Natural killer cell (primary cell): ENCODE data around the gene CRX. TPM values are rescaled to one million over a fixed set of nuclear protein-coding genes. Genes with fewer than 3 reads are reported as not detected.

Source experiments
- ATAC-seq, 3 donors: fragments of 150-1000 bp in 2 of 3; fragments of 200-7000 bp in 1 of 3; cut with Tn5 transposase; 1 replicate in 1 of 3; 2 replicates in 2 of 3; pipeline ENCODE4 v1.10.0; 2021; ENCODE audit warnings: mild to moderate bottlenecking in 2 of 3, moderate library complexity in 2 of 3
- DNase-seq, 2 donors: peaks; one replicate each; pipeline versions ENCODE4 v3.0.0 to v3.0.0-alpha.2; 2013 to 2021; ENCODE audit warnings: mixed read lengths in 1 of 2
- H3K27ac ChIP-seq: one replicate; pipeline ENCODE4 v1.5.1; 2013; ENCODE audit warnings: mild to moderate bottlenecking, low read length
- H3K27me3 ChIP-seq: one replicate; pipeline ENCODE4 v1.6.1; 2013; ENCODE audit warnings: low read length; ENCODE audit not compliant: control insufficient read depth, insufficient read depth
- H3K36me3 ChIP-seq: one replicate; pipeline ENCODE4 v1.6.1; 2013; ENCODE audit warnings: low read length; ENCODE audit not compliant: control insufficient read depth, insufficient read depth
- H3K4me1 ChIP-seq: one replicate; pipeline ENCODE4 v1.6.1; 2013; ENCODE audit warnings: low read length; ENCODE audit not compliant: control insufficient read depth, insufficient read depth
- H3K4me3 ChIP-seq: one replicate; pipeline ENCODE4 v1.5.1; 2013; ENCODE audit warnings: low read length
- H3K9me3 ChIP-seq: one replicate; pipeline ENCODE4 v1.6.1; 2013; ENCODE audit warnings: low read length; ENCODE audit not compliant: control insufficient read depth, insufficient read depth
- H3K27ac Mint-ChIP-seq, 2 donors: one replicate each; pipeline ENCODE4 v1.8.0; 2022; ENCODE audit warnings: mild to moderate bottlenecking in 2 of 2, mixed read lengths in 2 of 2, moderate library complexity in 1 of 2
- H3K27me3 Mint-ChIP-seq, 2 donors: one replicate each; pipeline ENCODE4 v1.8.0; 2022; ENCODE audit warnings: low read depth in 2 of 2, mixed read lengths in 2 of 2
- H3K36me3 Mint-ChIP-seq: one replicate; pipeline ENCODE4 v1.8.0; 2022; ENCODE audit warnings: mixed read lengths
- H3K4me1 Mint-ChIP-seq, 2 donors: one replicate each; pipeline ENCODE4 v1.8.0; 2022; ENCODE audit warnings: mixed read lengths in 2 of 2
- H3K4me3 Mint-ChIP-seq: one replicate; pipeline ENCODE4 v1.8.0; 2022; ENCODE audit warnings: mild to moderate bottlenecking, moderate library complexity, mixed read lengths
- H3K9me3 Mint-ChIP-seq, 2 donors: one replicate each; pipeline ENCODE4 v1.8.0; 2022; ENCODE audit warnings: mixed read lengths in 2 of 2
- CTCF ChIP-seq: fragments of 200-600 bp; IDR thresholded peaks from one replicate; pipeline ENCODE4 v1.8.0; 2022; ENCODE audit warnings: antibody characterized with exemption
- WGBS: methylation state at CpG from one replicate; pipeline ENCODE4 v1.1.7; 2013; ENCODE audit warnings: missing lambda C conversion rate; ENCODE audit not compliant: insufficient coverage; 5-methylcytosine and 5-hydroxymethylcytosine counted together
- intact Hi-C: fragments of 100-400 bp; cut with micrococcal nuclease; formaldehyde crosslinking; loops from one replicate; pipeline ENCODE4 v1.14.2; 2022
- total RNA-seq, 4 donors: library from RNA; stranded (reverse); fragments of 120-200 nt in 1 of 4; gene quantifications; one replicate each; pipeline versions ENCODE4 v1.2.3 to v1.2.4, GENCODE V29; 2013 to 2022

The CRX gene
- total RNA-seq, 3 donors from 2014 or later (not counting 1 experiment from before 2014, with no cell fraction given): not detected

GRCh38 chr19:47819858-47820257, 1.9 kb upstream of the CRX start:
- H3K36me3 Mint-ChIP-seq: no peaks in the 10 kb centered on the region
- 15% methylated on average over 10 of the region's 10 CpGs for WGBS
- DNase-seq: no peak
- H3K9me3 ChIP-seq: no peaks in the 10 kb centered on the region
- peaks cover 6% of the 10 kb centered on the region for H3K27me3 ChIP-seq
- H3K4me1 ChIP-seq: no peaks in the 10 kb centered on the region
- no peak overlapping the region for H3K4me3 ChIP-seq
- H3K36me3 ChIP-seq: no peaks in the 10 kb centered on the region
- intact Hi-C loops: no loop called here
- H3K4me1 Mint-ChIP-seq: no peaks in the 10 kb centered on the region
- no peaks in the 10 kb centered on the region for H3K9me3 Mint-ChIP-seq
- H3K4me3 Mint-ChIP-seq: no peak overlapping the region
- peaks cover 20 to 26% of the 10 kb centered on the region in 2 donors for H3K27me3 Mint-ChIP-seq
- H3K27ac ChIP-seq: no peak overlapping the region
- no peak for ATAC-seq
- H3K27ac Mint-ChIP-seq: no peak overlapping the region
- TF ChIP-seq CTCF: no peak

GRCh38 chr19:47820410-47820809, 1.3 kb upstream of the CRX start:
- WGBS: 76% methylated on average over 2 of the region's 2 CpGs
- H3K4me3 ChIP-seq: no peak overlapping the region
- intact Hi-C loops: no loop called here
- H3K36me3 Mint-ChIP-seq: no peaks in the 10 kb centered on the region
- no peak overlapping the region for H3K27ac Mint-ChIP-seq
- ATAC-seq (no peak), DNase-seq (no peak)
- no peak overlapping the region for H3K27ac ChIP-seq
- H3K4me1 Mint-ChIP-seq: no peaks in the 10 kb centered on the region
- peaks cover 6% of the 10 kb centered on the region for H3K27me3 ChIP-seq
- no peaks in the 10 kb centered on the region for H3K36me3 ChIP-seq
- H3K4me1 ChIP-seq: no peaks in the 10 kb centered on the region
- H3K27me3 Mint-ChIP-seq: peaks cover 20 to 26% of the 10 kb centered on the region in 2 donors
- H3K4me3 Mint-ChIP-seq: no peak overlapping the region
- TF ChIP-seq CTCF: no peak
- H3K9me3 Mint-ChIP-seq: no peaks in the 10 kb centered on the region
- H3K9me3 ChIP-seq: no peaks in the 10 kb centered on the region

GRCh38 chr19:47824396-47824795, 2.7 kb downstream of the CRX start:
- no peak overlapping the region for H3K4me3 Mint-ChIP-seq
- H3K4me1 Mint-ChIP-seq: no peaks in the 10 kb centered on the region
- H3K36me3 Mint-ChIP-seq: no peaks in the 10 kb centered on the region
- no peak for ATAC-seq
- no peak overlapping the region for H3K27ac Mint-ChIP-seq
- 85% methylated on average over 6 of the region's 6 CpGs for WGBS
- no peak overlapping the region for H3K4me3 ChIP-seq
- DNase-seq: no peak
- no peaks in the 10 kb centered on the region for H3K4me1 ChIP-seq
- H3K27me3 ChIP-seq: peaks cover 8% of the 10 kb centered on the region
- TF ChIP-seq CTCF: no peak
- H3K9me3 Mint-ChIP-seq: no peaks in the 10 kb centered on the region
- intact Hi-C loops: no loop called here
- H3K9me3 ChIP-seq: no peaks in the 10 kb centered on the region
- no peaks in the 10 kb centered on the region for H3K36me3 ChIP-seq
- peaks cover 19 to 34% of the 10 kb centered on the region in 2 donors for H3K27me3 Mint-ChIP-seq
- H3K27ac ChIP-seq: no peak overlapping the region

GRCh38 chr19:47826800-47827199, 5.1 kb downstream of the CRX start:
- DNase-seq: no peak
- intact Hi-C loops: no loop called here
- Mint-ChIP-seq H3K4me3 (no peak overlapping the region), H3K4me1 (no peaks in the 10 kb centered on the region), H3K27ac (no peak overlapping the region), H3K27me3 (peaks cover 7 to 13% of the 10 kb centered on the region in 2 donors), H3K9me3 (no peaks in the 10 kb centered on the region), H3K36me3 (no peaks in the 10 kb centered on the region)
- Histone ChIP-seq H3K27ac (no peak overlapping the region), H3K4me3 (no peak overlapping the region), H3K36me3 (no peaks in the 10 kb centered on the region), H3K27me3 (peaks cover 2% of the 10 kb centered on the region), H3K9me3 (no peaks in the 10 kb centered on the region), H3K4me1 (no peaks in the 10 kb centered on the region)
- whole genome bisulfite sequencing: 89% methylated on average over 6 of the region's 6 CpGs
- no peak for ATAC-seq
- no peak for TF ChIP-seq CTCF
